GM12872 (cell line): ENCODE data around the gene DYTN.

Source experiments
- TF ChIP-seq, protein P1 (sequence below): IDR thresholded peaks from 3 replicates; pipeline ENCODE4 v1.5.1; 2011; ENCODE audit warnings: low read depth, mild to moderate bottlenecking, low read length, moderate library complexity; ENCODE audit not compliant: insufficient read depth

Gene DYTN

DNA sequence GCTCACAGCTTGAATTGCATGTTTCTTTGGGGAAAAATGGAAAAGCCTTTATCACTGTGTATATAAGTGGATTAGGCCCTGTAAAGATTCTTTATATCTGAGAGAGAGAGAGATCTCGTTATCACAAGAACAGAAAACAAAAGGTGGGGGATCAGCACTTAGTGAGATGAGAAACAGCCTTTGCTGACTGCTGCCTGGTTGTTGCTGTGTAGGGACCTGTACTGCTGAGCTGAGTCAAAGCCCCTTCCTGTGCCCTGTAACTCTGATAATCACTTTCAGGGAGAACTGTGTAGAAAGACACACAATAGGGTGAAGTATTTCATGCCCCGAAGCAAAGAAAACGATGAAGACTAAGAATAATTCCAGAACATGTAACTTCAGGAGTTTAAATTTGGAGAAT lies 106.5 kb downstream of the DYTN start:
- TF ChIP-seq, protein P1, sequence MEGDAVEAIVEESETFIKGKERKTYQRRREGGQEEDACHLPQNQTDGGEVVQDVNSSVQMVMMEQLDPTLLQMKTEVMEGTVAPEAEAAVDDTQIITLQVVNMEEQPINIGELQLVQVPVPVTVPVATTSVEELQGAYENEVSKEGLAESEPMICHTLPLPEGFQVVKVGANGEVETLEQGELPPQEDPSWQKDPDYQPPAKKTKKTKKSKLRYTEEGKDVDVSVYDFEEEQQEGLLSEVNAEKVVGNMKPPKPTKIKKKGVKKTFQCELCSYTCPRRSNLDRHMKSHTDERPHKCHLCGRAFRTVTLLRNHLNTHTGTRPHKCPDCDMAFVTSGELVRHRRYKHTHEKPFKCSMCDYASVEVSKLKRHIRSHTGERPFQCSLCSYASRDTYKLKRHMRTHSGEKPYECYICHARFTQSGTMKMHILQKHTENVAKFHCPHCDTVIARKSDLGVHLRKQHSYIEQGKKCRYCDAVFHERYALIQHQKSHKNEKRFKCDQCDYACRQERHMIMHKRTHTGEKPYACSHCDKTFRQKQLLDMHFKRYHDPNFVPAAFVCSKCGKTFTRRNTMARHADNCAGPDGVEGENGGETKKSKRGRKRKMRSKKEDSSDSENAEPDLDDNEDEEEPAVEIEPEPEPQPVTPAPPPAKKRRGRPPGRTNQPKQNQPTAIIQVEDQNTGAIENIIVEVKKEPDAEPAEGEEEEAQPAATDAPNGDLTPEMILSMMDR = no peak

DNA sequence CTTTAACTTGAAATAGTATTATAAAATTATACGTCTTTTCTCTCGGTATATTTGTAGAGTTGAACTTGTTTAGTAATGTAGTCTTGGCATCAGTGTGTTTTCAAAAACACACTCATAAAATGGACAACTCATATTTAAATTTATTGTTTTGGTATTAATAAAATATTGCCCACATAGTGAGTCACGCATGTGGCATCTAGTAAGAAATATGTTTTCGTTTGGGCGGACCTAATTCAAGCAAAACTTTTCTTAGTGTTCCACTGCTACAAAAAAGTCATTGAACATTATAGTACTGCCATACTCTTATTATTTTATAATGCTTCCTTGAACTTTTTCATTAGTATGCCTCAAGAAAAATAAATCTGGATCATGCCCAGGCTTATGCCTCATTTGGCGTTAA lies 107.0 kb downstream of the DYTN start:
- TF ChIP-seq, protein P1 = no peak

DNA sequence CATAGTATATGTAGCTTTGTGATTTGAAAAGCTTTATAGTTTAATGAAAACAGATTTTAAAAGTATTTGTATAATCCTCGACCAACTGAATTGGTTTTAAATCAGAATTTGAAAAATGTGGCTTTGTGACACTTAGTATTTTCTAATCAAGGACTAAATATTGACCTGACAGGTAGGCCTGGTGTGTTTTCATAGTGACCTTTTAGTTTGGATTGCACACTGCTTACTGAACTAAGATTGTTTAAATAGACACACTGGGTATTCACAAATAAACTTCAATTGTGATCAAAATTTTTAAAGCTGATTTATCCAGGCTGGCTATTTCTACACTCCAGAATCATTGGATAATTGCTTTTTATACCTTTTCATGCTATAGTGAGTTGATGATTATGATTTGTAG lies 107.7 kb downstream of the DYTN start:
- TF ChIP-seq, protein P1 = no peak

DNA sequence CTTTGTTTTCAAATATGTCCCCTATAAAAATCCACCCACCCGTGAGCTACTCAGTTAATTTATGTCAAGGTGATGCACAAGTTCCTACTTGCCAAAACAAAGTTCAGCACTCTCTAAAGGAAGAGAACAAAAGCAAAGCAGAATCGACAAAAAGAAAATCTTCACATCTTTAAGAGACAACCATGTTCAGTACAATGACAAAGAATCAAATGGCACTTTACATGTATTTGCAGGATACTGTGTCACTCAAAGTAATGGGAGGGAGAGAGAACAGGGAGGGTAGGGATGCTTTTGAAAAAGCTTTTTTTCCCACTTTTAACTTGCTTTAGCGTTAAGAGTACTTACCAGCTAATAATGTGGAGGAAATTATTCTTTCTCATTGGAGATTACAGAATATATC lies 115.0 kb downstream of the DYTN start:
- TF ChIP-seq, protein P1 = no peak
